KMS-11 (cell line): ENCODE data around the gene DNM1.

Experiments used
- H2AFZ ChIP-seq: fragments of 200-600 bp; sonication (generic); 2 replicates; pipeline ENCODE4 v1.6.1; 2016; ENCODE audit warnings: antibody characterized with exemption, mixed run types, low read depth
- H3K27ac ChIP-seq: fragments of 200-600 bp; sonication (generic); 2 replicates; pipeline ENCODE4 v1.6.1; 2016; ENCODE audit warnings: mild to moderate bottlenecking, mixed run types
- H3K27me3 ChIP-seq: fragments of 200-600 bp; sonication (generic); 2 replicates; pipeline ENCODE4 v1.6.1; 2017; ENCODE audit warnings: mild to moderate bottlenecking, low read depth, mixed run types, moderate library complexity; ENCODE audit not compliant: insufficient read depth
- H3K36me3 ChIP-seq: fragments of 200-600 bp; sonication (generic); 2 replicates; pipeline ENCODE4 v1.6.1; 2017; ENCODE audit warnings: mild to moderate bottlenecking, mixed run types; ENCODE audit not compliant: insufficient read depth
- H3K4me1 ChIP-seq: fragments of 200-600 bp; sonication (generic); 2 replicates; pipeline ENCODE4 v1.6.1; 2016; ENCODE audit warnings: mild to moderate bottlenecking, low read depth, mixed run types; ENCODE audit not compliant: poor library complexity, severe bottlenecking
- H3K4me2 ChIP-seq: fragments of 200-600 bp; sonication (generic); 2 replicates; pipeline ENCODE4 v1.7.0; 2016; ENCODE audit warnings: mild to moderate bottlenecking, mixed run types
- H3K4me3 ChIP-seq: fragments of 200-600 bp; sonication (generic); IDR thresholded peaks from 2 replicates; pipeline ENCODE4 v1.6.1; 2017; ENCODE audit warnings: low read depth, low read length, mixed read lengths; ENCODE audit not compliant: insufficient read depth
- H3K79me2 ChIP-seq: fragments of 200-600 bp; sonication (generic); 2 replicates; pipeline ENCODE4 v1.6.1; 2016; ENCODE audit warnings: low read depth, mixed run types; ENCODE audit not compliant: insufficient read depth
- H3K9ac ChIP-seq: fragments of 200-600 bp; sonication (generic); 2 replicates; pipeline ENCODE4 v1.6.1; 2016; ENCODE audit warnings: mild to moderate bottlenecking, mixed run types
- H4K20me1 ChIP-seq: fragments of 200-600 bp; sonication (generic); 2 replicates; pipeline ENCODE4 v1.6.1; 2016; ENCODE audit warnings: mild to moderate bottlenecking, mixed run types; ENCODE audit not compliant: insufficient read depth
- CTCF ChIP-seq: fragments of 200-600 bp; sonication (generic); conservative IDR thresholded peaks from 2 replicates; pipeline ENCODE4 v1.6.1; 2017; ENCODE audit warnings: low read depth, mild to moderate bottlenecking, antibody characterized with exemption, low read length, moderate library complexity, mixed read lengths

DNM1 gene

GRCh38 chr9:128253991-128254346 is 50.8 kb downstream of the DNM1 start:
- H3K9ac ChIP-seq, result no peak overlapping the region
- no peak overlapping the region for H3K4me2 ChIP-seq
- no peak overlapping the region for H2AFZ ChIP-seq
- H3K4me1 ChIP-seq, result peaks cover 5% of the 10 kb centered on the region
- no peak overlapping the region for H3K27ac ChIP-seq
- no peak overlapping the region for H3K4me3 ChIP-seq
- TF ChIP-seq CTCF, result no peak
- H3K79me2 ChIP-seq, result no peaks in the 10 kb centered on the region
- H4K20me1 ChIP-seq, result no peaks in the 10 kb centered on the region
- H3K36me3 ChIP-seq, result no peaks in the 10 kb centered on the region
- peaks cover 9% of the 10 kb centered on the region; the same call in 1 of the 2 replicates for H3K27me3 ChIP-seq

DNA sequence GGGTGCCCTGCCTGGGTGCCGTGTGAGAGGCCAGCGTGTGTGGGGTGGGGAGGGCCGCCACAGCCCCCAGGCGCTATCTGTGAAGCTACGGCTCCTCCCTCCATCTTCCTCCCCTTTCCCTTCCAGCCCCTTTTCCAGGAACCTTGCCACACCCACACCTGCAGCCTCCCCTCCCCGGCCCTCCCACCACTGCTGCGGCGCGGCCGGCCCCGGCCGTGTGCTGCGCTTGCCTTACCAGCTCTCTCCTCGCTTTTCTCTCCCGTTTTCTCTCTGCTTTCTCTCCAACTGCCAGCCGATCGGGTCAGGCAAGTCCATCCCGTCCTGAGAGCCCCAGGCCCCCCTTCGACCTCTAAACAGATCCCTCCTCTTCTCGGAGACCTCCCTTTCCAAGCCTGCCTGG is 51.2 kb downstream of the DNM1 start:
- H4K20me1 ChIP-seq, result no peaks in the 10 kb centered on the region
- no peak overlapping the region for H3K4me2 ChIP-seq

GRCh38 chr9:128254855-128255759 is 51.9 kb downstream of the DNM1 start:
- Histone ChIP-seq H2AFZ (no peak overlapping the region), H3K9ac (no peak overlapping the region), H3K27me3 (0 out of 2 replicates have a peak, but pooled peaks cover 5% of the 10 kb centered on the region), H4K20me1 (no peaks in the 10 kb centered on the region), H3K4me2 (no peak overlapping the region), H3K4me1 (no peaks in the 10 kb centered on the region), H3K4me3 (no peak overlapping the region), H3K79me2 (no peaks in the 10 kb centered on the region), H3K27ac (no peak overlapping the region), H3K36me3 (no peaks in the 10 kb centered on the region)
- peak; percentile 94 for TF ChIP-seq CTCF

More for the DNA sequence above, 51.2 kb downstream of the DNM1 start:
- Histone ChIP-seq H3K27ac (no peak overlapping the region), H3K27me3 (peaks cover 9% of the 10 kb centered on the region; the same call in 1 of the 2 replicates), H3K4me3 (no peak overlapping the region), H3K79me2 (no peaks in the 10 kb centered on the region), H3K4me1 (peaks cover 5% of the 10 kb centered on the region), H2AFZ (no peak overlapping the region), H3K36me3 (no peaks in the 10 kb centered on the region), H3K9ac (no peak overlapping the region)
- TF ChIP-seq CTCF, result no peak

DNA sequence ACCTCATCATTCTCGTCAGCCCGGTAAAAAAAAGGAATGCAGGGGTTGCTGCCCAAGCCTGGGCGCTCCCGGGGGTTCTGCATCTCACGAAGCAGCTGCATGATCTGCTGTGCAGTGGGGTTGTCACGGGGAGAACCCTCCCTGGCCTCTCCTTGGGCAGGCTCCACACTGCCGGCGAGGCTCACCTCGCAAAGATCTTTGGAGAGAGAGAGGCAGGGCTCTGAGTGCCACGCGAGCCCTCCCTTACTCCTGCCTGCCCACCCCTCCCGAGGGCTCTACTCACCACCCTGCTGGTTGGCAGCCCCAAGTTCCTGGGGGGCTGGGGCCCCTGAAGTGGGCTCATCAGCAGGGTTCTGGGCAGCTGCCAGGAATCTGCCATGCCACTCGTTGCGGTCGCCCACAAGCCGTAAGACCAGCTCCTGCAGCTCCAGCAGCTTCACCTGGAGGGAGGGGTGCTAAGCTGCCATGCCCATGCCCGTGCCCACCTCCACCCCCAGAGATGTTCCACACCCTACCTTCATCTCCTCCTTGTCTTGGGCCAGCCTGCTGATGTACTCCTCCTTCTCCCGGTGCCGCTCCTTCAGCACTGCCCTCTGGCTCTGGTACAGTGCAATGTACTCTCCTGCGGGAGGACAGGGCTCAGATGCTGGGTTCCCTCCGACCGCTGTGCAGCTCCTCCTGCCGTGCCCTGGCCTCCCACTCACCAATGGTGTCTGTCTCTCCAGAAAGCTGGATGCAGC is 54.1 kb downstream of the DNM1 start:
- no peak overlapping the region for H3K27ac ChIP-seq
- no peak overlapping the region for H3K4me2 ChIP-seq
- no peak overlapping the region for H3K9ac ChIP-seq
- no peaks in the 10 kb centered on the region for H4K20me1 ChIP-seq
- no peaks in the 10 kb centered on the region for H3K36me3 ChIP-seq
- TF ChIP-seq CTCF, result no peak
- H3K79me2 ChIP-seq, result no peaks in the 10 kb centered on the region
- H3K27me3 ChIP-seq, result no peaks in the 10 kb centered on the region
- no peak overlapping the region for H3K4me3 ChIP-seq
- no peaks in the 10 kb centered on the region for H3K4me1 ChIP-seq
- H2AFZ ChIP-seq, result no peak overlapping the region
